Measurements from ENCODE around the gene CHAT.

GRCh38 chr10:49622426-49623425 is 8.9 kb downstream of the CHAT start:
- TF ChIP-seq CTCF (IDR thresholded peaks at IDR 0.05 in 8 of 11, conservative IDR thresholded peaks at IDR 0.05 in 3 of 11) (no peak), POLR2A (IDR thresholded peaks at IDR 0.05) (no peak), POLR2AphosphoS5 (IDR thresholded peaks at IDR 0.05) (no peak)

Data from spleen (tissue), 7 donors.